DMS53 treated with DMSO at 0.1 percent for 48 hours (cell line): ENCODE measurements around the gene SELENBP1.
"Not testable (repeated sequence)": the region's sequence is repeated elsewhere in the genome, so short reads cannot be mapped to it uniquely, and the experiment has no call there.

Experiments
- DNase-seq: peaks from one replicate; lab custom pipeline; 2025; ENCODE audit not compliant: unreplicated experiment; lab: John Stamatoyannopoulos, UW

SELENBP1 gene

GRCh38 chr1:151384584-151384983, 12.1 kb upstream of the SELENBP1 start:
- DNase-seq: no peak

- no peak for DNase-seq
Measured at GRCh38 chr1:151377150-151377884, 4.8 kb upstream of the SELENBP1 start.

- no peak for DNase-seq
Measured at GRCh38 chr1:151373196-151373595, 691 bp upstream of the SELENBP1 start.

- peak; percentile 71 for DNase-seq
Measured at GRCh38 chr1:151371370-151372057, 991 bp downstream of the SELENBP1 start.

- no peak for DNase-seq
Measured at GRCh38 chr1:151370211-151370911, 2.1 kb downstream of the SELENBP1 start.

GRCh38 chr1:151369621-151370048, 2.9 kb downstream of the SELENBP1 start:
- no peak for DNase-seq

- no peak for DNase-seq
Measured at GRCh38 chr1:151369302-151369610, 3.2 kb downstream of the SELENBP1 start.

- DNase-seq: no peak
Measured at GRCh38 chr1:151368393-151369301, 3.9 kb downstream of the SELENBP1 start.

GRCh38 chr1:151367658-151368392, 4.7 kb downstream of the SELENBP1 start:
- DNase-seq: no peak

- no peak for DNase-seq
Measured at GRCh38 chr1:151364996-151365395, 7.5 kb downstream of the SELENBP1 start.

GRCh38 chr1:151362308-151363155, 10.0 kb downstream of the SELENBP1 start:
- no peak for DNase-seq

GRCh38 chr1:151361883-151362282, 10.6 kb downstream of the SELENBP1 start:
- no peak for DNase-seq

GRCh38 chr1:151356696-151357095, 15.8 kb downstream of the SELENBP1 start:
- no peak for DNase-seq

GRCh38 chr1:151352021-151352718, 20.3 kb downstream of the SELENBP1 start:
- no peak for DNase-seq

GRCh38 chr1:151350323-151350722, 22.2 kb downstream of the SELENBP1 start:
- DNase-seq: not testable (repeated sequence)

GRCh38 chr1:151347523-151348246, 24.8 kb downstream of the SELENBP1 start:
- DNase-seq: no peak

- DNase-seq: peak; percentile 95
Measured at GRCh38 chr1:151346769-151347522, 25.6 kb downstream of the SELENBP1 start, which contains the start of gene RFX5. RFX5 (minus strand) TSS chr1:151347252; CDS start chr1:151346320, 932 bp downstream.
